AG10803 (cell line): ENCODE results near the gene TBC1D12.
"Not testable (repeated sequence)": the region's sequence is repeated elsewhere in the genome, so short reads cannot be mapped to it uniquely, and the experiment has no call there.

Experiments used
- DNase-seq: peaks from one replicate; pipeline ENCODE4 v3.0.0; 2010; ENCODE audit warnings: low read depth
- H3K4me3 ChIP-seq: 2 replicates; pipeline ENCODE4 v1.5.1; 2011; ENCODE audit warnings: mild to moderate bottlenecking, low read length, control low read depth
- CTCF ChIP-seq: conservative IDR thresholded peaks from 2 replicates; pipeline ENCODE4 v1.5.1; 2011; ENCODE audit warnings: mild to moderate bottlenecking, low read length, control low read depth, inconsistent platforms

TBC1D12 gene

GRCh38 chr10:94524711-94525110 is 122.4 kb downstream of the TBC1D12 start:
- no peak for DNase-seq
- H3K4me3 ChIP-seq: no peak overlapping the region
- no peak for TF ChIP-seq CTCF

- not testable (repeated sequence) for DNase-seq, H3K4me3 ChIP-seq
Measured at GRCh38 chr10:94531550-94531949, 129.2 kb downstream of the TBC1D12 start.

- TF ChIP-seq CTCF: no peak
- no peak for DNase-seq
- H3K4me3 ChIP-seq: no peak overlapping the region
Measured at GRCh38 chr10:94533027-94533426, 130.7 kb downstream of the TBC1D12 start.

DNA sequence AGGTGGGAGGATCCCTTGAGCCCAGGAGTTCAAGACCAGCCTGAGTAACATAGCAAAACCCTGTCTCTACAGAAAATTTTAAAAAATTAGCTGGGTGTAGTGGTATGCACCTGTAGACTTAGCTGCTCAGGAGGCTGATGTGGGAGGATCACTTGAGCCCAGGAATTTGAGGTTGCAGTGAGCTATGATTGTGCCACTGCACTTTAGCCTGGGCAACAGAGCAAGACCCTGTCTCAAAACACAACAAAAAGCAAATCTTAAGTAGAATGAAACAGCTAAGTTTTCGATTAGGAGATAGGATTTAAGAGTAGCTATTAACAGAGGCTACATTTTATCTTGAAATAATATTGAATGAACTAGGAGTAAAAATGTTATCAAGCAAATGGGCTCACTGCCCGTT is 139.9 kb downstream of the TBC1D12 start:
- not testable (repeated sequence) for H3K4me3 ChIP-seq, DNase-seq

DNA sequence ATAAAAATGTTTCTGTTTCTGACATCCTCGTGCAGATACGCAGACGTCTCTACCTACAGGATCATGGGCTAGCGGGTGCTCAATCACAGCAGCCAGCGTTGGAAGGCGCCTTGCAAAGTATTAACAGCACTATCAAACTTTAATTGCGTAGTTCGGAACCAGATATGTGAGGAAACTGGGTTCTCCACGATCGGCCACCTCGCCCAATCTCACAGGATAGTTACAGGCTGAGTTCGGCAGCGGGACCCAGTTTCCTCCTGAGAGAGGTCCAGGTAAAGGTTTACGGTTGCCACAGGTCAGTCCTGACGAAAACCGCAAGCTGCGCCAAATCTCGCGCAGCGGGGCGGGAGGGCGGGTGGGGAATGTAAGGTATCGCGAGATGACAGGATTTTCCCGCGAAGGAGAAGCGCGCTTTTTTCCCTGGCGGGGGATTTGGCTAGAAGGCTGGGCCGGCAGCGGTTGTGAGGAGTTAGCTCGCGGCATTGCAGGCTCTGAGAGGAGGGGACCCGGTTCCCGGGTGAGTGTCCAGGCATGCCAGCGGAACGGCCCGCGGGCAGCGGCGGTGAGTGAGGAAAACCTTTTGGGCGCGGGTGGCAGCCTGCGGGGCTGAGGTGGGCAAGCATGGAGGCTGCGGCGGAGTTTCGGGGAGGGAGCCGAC is 143.2 kb downstream of the TBC1D12 start, which contains the start of gene HELLS:
Gene HELLS (plus strand): TSS at position 398 of the 658 bp plus-strand sequence. CDS start 134 bp downstream, at position 532.
- peak within 1 kb of the TSS; percentile 78 for H3K4me3 ChIP-seq
- no peak; the same call in 1 of the 2 replicates for TF ChIP-seq CTCF
- peak; percentile 74 for DNase-seq

DNA sequence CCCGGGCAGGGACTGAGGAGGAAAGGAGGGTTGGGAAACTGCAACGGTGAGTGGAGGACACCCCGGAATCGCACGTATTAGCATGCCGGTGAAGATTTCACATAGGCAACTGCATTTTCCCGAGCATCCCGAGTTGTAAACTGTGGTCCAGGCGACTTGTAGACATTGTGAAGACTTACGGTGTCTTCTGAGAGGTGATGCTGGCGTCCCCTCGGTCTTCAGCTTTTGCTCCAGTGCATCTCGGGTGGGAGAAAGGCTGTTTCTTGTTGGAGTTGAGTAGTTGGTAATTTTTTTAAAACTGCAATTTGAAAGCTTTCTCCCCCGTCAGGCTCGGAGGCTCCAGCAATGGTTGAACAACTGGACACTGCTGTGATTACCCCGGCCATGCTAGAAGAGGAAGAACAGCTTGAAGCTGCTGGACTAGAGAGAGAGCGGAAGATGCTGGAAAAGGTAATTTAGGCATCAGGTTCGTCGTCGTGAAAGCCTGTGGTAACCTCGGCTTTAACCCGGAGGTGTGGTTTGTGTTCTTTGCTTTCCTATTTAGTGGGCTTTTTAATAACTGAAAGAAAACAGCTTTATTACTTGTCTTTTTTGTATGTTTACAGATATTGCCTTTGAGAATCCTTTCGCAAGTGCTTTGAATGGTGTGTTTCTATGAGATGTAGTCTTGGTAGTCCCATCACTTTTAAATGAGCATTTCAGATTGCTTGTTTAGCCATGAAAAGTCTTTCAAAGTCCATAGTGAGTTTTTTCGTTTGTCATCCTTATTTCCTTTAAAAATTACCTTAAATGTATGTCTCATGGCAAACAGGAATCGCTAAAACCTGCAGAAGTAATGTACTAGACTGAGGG is 143.9 kb downstream of the TBC1D12 start:
- TF ChIP-seq CTCF: no peak
- DNase-seq: peak; percentile 12
- H3K4me3 ChIP-seq: peak overlapping the region; percentile 78

- DNase-seq: peak; percentile 3
- peak overlapping the region; percentile 78 for H3K4me3 ChIP-seq
- TF ChIP-seq CTCF: no peak
Measured at GRCh38 chr10:94546901-94547185, 144.5 kb downstream of the TBC1D12 start.

DNA sequence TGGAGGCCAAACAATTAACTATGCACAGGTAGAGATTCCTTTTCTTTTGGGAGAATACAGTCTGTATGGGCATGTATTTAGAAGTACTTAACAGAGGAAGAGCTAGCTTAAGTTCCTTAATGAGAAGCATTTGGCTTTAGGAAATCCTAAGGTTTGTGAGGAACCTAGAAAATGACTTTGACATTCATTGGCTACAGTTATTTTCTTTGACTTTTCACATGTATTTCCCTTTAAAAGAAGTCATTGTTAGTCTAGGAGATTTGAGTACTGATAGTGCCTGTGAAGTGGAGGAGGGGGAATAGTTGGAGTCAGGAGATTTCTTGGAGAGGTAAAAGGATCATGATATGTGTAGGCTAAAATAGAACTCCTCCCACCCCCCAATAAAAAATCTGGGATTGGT is 146.9 kb downstream of the TBC1D12 start:
- no peak for TF ChIP-seq CTCF
- DNase-seq: no peak
- H3K4me3 ChIP-seq: no peak overlapping the region

GRCh38 chr10:94567714-94568307 is 165.5 kb downstream of the TBC1D12 start:
- not testable (repeated sequence) for DNase-seq, H3K4me3 ChIP-seq
